GM19025 (cell line): Measurements from ENCODE around the gene SOX18.
A peak's percentile ranks its signal among the peaks of the same experiment; 100 is the strongest.

ENCODE experiments used
- ATAC-seq: cut with Tn5 transposase; IDR thresholded peaks from one replicate; pipeline ENCODE4 v1.9.1; 2021; ENCODE audit warnings: mild to moderate bottlenecking, low read depth, moderate library complexity; ENCODE audit not compliant: unreplicated experiment

The SOX18 gene

GRCh38 chr20:64069209-64069613, 19.8 kb upstream of the SOX18 start:
- ATAC-seq = no peak

DNA sequence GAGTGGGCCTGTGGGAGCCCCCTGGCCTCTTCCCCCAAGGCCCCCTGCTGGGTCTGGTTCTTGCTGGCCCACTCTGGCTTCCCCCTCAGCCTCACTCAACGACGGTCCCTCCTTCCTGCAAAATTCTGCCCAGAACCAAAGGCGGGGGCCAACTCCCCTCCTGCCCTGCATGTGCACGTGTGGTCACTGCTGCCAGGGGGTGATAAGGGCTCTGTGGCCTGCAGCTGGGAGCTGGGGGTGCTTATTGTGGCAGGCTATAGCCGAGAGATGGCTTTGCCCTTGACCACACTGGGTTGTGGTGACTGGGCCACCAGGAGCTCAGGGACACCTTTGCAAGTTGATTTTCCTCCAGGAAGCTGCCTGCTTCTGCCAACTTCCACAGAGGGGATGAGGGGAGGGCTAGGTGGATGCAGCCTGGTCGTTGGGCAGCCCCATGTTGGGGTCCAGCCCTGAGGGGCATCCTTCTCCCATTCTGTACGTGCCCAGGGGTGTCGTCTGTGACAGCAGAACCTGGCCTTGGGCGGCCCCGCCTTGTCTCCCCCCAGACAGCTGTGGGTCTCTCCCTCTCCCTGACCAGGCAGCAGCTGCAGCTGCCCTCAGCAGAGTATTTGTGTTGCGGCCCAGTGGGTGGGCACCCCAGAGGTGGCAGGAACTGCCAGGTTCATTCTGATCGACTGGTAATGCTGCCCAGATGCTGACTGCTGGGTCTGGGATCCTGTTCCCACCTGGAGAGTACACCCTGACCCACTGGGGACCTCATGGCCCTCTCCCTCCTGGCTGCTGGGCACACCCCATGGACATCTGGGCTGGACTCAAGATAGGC, 19.2 kb upstream of the SOX18 start:
- ATAC-seq = no peak

- no peak for ATAC-seq
Observed at GRCh38 chr20:64067733-64068307, 18.4 kb upstream of the SOX18 start.

DNA sequence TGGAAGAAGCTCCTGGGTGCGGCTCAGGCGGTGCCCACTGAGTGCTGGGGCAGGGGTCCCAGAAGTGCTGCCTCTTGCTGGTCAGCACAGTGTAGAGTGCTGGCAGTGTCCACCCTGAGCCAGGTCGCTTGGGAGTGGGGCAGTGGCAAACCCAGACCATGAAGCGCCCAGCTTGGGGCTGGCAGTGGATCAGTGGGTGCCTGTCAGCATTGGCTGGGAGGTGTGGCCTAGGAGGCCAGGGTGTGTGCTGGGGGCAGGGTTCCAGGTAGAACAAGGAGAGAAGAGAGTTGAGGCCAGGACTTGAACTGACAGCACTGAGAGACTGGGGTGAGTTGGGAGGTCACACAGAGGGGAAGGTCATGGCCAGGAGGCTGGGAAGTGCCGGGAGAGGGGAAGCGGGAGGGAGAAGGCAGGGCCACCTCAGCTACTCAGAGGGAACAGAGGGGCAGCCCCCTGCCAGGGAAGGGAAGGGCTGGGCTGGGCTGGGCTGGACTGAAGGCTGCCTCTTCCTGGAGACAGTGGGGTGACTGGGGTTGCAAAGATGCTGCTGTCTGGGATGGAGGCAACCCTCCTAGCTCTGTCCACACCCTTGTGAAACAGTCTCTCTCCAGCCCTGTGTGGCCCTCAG, 17.7 kb upstream of the SOX18 start:
- ATAC-seq = no peak

- ATAC-seq = peak; percentile 30
Observed at GRCh38 chr20:64065974-64066343, 16.5 kb upstream of the SOX18 start.

- ATAC-seq = no peak
Observed at GRCh38 chr20:64065062-64065973, 15.9 kb upstream of the SOX18 start.

DNA sequence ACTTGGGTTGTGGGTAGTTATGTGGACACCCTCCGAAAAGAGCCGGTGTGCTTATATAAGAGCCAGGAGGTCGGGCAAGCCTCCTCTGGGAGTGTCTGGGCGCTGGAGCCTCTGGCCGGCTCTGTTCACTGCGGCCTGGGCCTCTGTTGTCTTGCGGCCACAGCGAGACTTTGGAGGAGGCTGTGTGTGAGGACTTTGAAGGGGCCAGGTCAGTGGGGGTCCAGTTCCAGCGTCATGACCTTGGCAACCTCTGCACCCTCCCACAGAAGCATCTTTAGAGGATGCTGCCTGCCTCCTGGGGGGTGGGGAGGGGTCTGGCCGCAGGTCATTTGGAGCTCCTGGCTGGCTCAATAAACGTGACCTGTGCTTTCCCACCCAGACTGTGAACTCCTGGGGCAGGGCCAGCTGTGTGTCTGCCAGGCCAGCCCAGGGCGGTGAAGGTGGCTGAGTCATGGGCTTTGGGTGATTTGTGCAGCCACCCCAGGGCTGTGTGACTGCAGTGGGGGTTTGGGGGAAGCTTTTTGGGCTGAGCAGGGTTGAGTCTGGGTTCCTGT, 14.8 kb upstream of the SOX18 start:
- no peak for ATAC-seq

DNA sequence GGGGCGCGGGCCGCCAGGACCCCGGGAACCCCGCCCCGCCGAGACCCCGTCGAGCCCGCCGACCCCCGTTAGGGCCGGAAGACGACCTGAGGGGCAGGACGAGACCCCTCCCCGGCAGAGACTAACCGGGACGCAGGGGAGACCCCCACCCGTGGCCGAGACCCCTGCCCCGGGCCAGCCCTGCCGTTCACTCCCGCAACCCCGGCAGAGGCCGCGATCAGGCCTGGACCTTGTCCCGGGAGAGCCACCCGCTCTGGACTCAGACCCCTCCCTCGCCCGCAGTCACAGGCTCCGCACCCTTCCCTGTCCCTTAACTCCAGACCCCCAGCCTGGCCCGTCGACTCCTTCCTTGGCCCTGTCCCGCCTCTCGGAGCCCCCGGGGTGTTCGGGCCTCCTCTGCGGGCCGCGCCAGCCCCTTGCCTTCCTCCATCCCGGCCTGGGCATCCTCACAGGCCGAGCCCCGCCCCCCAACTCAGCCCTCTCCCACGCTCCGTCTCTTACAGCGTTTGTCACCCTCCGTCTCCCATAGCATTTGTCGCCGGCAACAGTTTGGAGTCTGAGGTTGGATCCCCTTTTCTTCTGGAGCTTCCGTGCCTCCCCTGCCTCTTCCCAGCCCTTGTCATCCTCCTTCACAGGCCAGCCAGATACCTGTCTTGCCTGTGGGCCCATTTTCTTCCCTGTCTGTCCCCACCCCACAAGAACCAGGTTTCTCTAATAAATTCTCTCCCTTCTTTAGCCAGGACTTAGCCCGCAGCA, 14.1 kb upstream of the SOX18 start:
- no peak for ATAC-seq

- peak; percentile 85 for ATAC-seq
Observed at GRCh38 chr20:64062596-64063388, 13.4 kb upstream of the SOX18 start, which contains the start of gene TCEA2. Gene TCEA2 (plus strand): TSS chr20:64063198. CDS start chr20:64063313, 115 bp downstream.

GRCh38 chr20:64062276-64062595, 12.8 kb upstream of the SOX18 start:
- ATAC-seq = no peak

GRCh38 chr20:64058536-64058935, 9.1 kb upstream of the SOX18 start:
- ATAC-seq = no peak

DNA sequence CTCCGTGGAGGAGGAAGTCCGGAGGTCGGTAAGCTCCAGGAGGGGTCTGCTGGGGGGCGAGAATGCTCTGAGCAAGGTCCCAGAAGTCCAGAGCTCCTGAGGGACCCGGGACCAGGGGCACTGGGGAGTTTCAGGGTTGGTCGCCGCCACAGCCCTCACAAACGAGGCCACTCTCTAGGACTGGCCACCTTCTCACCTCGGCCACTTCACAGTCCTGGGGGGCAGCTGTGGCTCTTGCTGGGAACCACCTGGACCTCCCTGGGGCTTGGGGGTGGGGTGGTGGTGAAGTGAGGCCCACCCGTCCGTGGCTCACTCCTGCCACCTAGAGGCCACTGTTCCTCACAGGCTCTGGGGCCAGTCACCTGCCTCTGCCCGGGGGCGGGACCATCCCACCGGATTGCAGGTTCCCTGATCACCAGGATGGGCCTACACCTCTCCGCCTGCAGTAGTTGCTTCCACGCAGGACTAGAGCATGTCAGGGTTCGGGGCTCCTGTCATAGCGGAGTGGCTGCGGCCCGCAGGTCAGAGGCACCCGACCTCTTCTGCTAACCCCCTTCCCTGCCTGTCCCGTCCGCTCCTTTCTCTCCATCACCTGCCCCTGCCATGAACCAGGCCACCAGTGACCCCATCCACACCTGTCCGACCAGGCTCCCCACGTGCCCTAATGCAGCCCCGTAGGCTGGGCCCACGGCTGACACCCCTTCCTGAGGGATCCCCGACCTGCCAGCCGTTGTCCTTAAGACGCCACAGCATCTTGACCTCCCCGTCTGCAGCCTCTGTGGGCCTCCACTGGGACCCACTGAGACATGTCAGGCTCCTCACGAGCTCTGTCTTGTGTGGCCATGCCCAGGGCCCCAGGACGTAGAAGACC, 8.4 kb upstream of the SOX18 start:
- ATAC-seq = peak; percentile 54

DNA sequence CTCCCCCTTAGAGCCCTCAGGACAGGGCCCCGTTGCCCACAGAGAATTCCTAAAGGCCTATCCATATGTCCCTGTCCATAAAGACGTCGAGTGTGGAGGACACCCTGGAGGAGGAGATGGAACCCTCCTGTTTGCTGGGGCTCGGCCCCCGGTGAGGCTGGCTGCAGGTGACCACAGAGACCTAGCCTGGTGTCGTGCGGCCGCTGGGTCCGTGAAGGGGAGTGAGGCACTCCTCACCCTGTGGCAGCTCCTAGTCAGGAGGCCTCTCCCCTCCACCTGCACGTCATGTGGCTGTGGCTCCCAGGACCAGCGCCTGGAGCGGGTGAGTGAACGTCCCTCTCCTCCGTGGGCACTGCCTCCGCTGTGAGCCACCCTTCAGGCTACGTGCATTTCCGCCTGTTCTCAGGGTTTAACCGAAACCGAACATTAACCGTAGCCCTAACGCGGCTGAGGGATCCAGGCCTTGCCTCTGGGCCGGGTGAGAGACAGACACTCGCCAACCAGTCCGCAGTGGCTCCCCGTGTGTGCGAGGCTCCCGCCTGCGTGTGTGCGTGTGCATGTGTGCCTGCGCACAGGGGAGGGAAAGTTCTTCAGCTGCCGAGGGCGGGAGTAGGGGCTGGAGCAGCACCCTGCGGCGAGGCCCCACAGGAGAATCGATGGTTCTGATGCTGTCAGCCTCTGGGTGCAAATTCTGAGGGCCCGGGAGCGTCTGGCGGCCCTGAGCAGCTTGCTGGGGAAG, 7.6 kb upstream of the SOX18 start:
- no peak for ATAC-seq

DNA sequence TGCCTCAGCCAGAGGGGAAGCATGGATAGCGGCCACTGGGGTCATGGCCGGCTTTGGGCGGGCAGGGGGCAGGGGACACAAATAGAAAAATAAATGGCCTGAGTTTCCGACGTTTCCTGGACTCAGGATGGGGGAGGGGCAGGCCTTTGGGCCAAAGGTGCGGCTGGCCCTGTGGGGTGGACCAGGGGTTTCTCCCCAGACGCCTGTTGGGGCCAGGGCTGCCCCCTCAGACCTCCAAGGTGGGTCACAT, 7.1 kb upstream of the SOX18 start:
- no peak for ATAC-seq

DNA sequence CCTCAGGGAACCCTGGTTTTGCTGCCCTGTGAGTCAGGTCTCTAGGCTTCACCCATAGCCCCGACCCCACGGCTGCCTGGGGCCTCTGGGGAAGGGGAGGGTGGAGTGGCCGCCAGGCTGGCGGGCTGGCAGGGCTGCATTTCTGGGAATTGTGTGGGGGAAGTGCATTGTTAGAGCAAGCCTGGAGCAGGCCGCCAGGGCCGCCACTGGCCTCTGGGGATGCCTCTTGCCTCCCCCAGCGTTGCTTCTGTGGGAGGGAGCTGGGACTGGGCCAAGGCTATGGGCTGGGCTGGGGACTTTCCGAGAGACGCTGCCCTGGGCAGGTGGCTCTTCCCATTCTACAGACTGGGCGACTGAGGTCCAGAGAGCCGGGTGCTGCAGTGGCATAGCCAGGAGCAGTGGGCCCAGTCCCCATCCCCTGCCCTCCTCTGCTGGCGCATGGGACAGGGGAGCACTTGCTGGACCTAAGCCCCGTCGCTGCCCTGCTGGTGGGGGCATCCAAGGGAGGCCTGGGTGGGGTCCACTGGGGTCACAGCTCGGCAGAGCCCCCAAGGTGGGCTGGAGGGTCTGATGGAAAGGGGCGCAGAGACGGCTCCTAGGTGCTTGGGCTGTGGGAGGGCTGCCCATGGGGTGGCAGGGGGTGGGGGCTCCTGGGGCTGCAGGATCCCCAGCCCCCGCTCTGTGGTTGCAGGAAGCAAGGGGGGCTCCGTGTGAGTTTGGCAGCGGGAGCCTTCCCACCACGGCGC, 6.6 kb upstream of the SOX18 start:
- ATAC-seq = no peak

- ATAC-seq = no peak
Observed at GRCh38 chr20:64055396-64055892, 6.0 kb upstream of the SOX18 start.
